NCI-H1436 (cell line): ENCODE measurements around the gene TRAPPC10.

Experiments
- DNase-seq: peaks from one replicate; lab custom pipeline; 2025; lab: John Stamatoyannopoulos, UW

The TRAPPC10 gene

GRCh38 chr21:44005071-44005470 is 7.0 kb upstream of the TRAPPC10 start:
- DNase-seq, result no peak

- no peak for DNase-seq
Measured at GRCh38 chr21:44005593-44005992, 6.5 kb upstream of the TRAPPC10 start.

GRCh38 chr21:44006017-44006619 is 6.0 kb upstream of the TRAPPC10 start:
- no peak for DNase-seq

- no peak for DNase-seq
Measured at GRCh38 chr21:44006656-44007055, 5.5 kb upstream of the TRAPPC10 start.

- DNase-seq, result no peak
Measured at GRCh38 chr21:44010429-44010828, 1.7 kb upstream of the TRAPPC10 start.

GRCh38 chr21:44011123-44011522 is 986 bp upstream of the TRAPPC10 start:
- no peak for DNase-seq

- DNase-seq, result peak; percentile 23
Measured at GRCh38 chr21:44012474-44013379, 618 bp downstream of the TRAPPC10 start.

GRCh38 chr21:44013380-44014088 is 1.4 kb downstream of the TRAPPC10 start:
- DNase-seq, result no peak

GRCh38 chr21:44017601-44018000 is 5.5 kb downstream of the TRAPPC10 start:
- DNase-seq, result no peak

GRCh38 chr21:44018127-44018526 is 6.0 kb downstream of the TRAPPC10 start:
- DNase-seq, result no peak

GRCh38 chr21:44018813-44019567 is 6.9 kb downstream of the TRAPPC10 start:
- DNase-seq, result no peak

- DNase-seq, result no peak
Measured at GRCh38 chr21:44019568-44019958, 7.5 kb downstream of the TRAPPC10 start.

- DNase-seq, result no peak
Measured at GRCh38 chr21:44020551-44020950, 8.4 kb downstream of the TRAPPC10 start.

- no peak for DNase-seq
Measured at GRCh38 chr21:44021064-44021463, 9.0 kb downstream of the TRAPPC10 start.

- DNase-seq, result no peak
Measured at GRCh38 chr21:44024257-44024656, 12.1 kb downstream of the TRAPPC10 start.

- no peak for DNase-seq
Measured at GRCh38 chr21:44024887-44025353, 12.8 kb downstream of the TRAPPC10 start.

GRCh38 chr21:44027607-44028286 is 15.6 kb downstream of the TRAPPC10 start:
- no peak for DNase-seq

GRCh38 chr21:44028287-44028659 is 16.2 kb downstream of the TRAPPC10 start:
- no peak for DNase-seq

GRCh38 chr21:44029460-44030087 is 17.5 kb downstream of the TRAPPC10 start:
- no peak for DNase-seq

- no peak for DNase-seq
Measured at GRCh38 chr21:44035244-44035643, 23.1 kb downstream of the TRAPPC10 start.

GRCh38 chr21:44038063-44038462 is 26.0 kb downstream of the TRAPPC10 start:
- no peak for DNase-seq
